Measurements from ENCODE around the gene YWHAE. TPM values are rescaled to one million over a fixed set of nuclear protein-coding genes. Genes with fewer than 3 reads are reported as not detected.

Gene YWHAE
- total and polyA plus RNA-seq, 2 donors (not counting 1 experiment from before 2014, with no cell fraction given) = 364 to 1,742 TPM

DNA sequence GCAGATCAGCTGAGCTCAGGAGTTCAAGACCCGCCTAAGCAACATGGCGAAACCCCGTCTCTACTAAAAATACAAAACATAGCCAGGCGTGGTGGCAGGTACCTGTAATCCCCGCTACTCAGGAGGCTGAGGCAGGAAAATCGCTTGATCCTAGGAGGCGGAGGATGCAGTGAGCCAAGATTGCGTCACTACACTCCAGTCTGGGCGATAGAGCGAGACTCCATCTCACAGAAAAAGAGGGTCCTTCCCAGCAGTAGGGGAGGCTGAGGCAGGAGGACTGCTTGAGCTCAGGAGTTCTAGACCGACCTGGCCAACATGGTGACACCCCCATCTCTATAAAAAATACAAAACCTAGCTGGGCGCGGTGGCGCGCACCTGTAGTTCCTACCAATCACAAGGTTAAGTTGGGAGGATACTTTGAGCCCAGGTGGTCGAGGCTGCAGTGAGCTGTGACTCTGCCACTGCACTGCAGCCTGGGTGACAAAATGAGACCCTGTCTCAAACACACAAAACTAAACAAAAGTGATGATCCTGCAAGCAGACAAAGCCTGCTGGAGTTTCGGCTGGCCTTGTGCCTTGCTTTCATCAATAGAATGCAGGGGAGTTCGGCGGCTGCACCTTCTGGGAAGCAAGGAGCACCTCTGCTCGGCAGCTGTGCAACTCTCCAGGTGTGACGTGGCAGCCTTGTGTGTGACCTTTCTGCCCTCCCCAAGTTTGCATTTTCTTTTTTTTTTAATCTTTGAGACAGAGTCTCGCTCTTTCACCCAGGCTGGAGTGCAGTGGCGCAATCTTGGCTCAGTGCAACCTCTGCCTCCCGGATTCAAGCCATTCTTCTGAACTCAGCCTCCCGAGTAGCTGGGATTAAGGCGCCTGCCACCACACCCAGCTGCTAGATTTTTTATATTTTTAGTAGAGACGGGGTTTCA, 12.4 kb upstream of the YWHAE start:
- no peaks in the 10 kb centered on the region for H3K79me2 ChIP-seq (ENCODE audit: control insufficient read depth, insufficient read depth, low read length)
- H4K20me1 ChIP-seq (ENCODE audit: control insufficient read depth, extremely low read depth, insufficient read depth, low read length) = no peaks in the 10 kb centered on the region
- no peaks in the 10 kb centered on the region for H3K9me3 ChIP-seq (ENCODE audit: control insufficient read depth, insufficient read depth, low read depth, low read length)
- no peak overlapping the region for H3K4me3 ChIP-seq (replicated peaks in 1 of 4; ENCODE audit: control extremely low read depth in 1 of 4, insufficient read depth in 1 of 4, low read depth in 3 of 4, low read length in 4 of 4)
- peak in 1 of 2 donors; percentile 17 for DNase-seq (ENCODE audit: low read depth in 2 of 2)
- TF ChIP-seq EZH2 (IDR thresholded peaks at IDR 0.05; ENCODE audit: low read length, missing control alignments) (no peak), CTCF (conservative IDR thresholded peaks at IDR 0.05 in 1 of 2, IDR thresholded peaks at IDR 0.05 in 1 of 2; ENCODE audit: low read depth in 1 of 2, low read length in 2 of 2) (no peak)
- H3K4me2 ChIP-seq (ENCODE audit: extremely low read depth, insufficient read depth, low read length) = no peak overlapping the region
- H3K27me3 ChIP-seq (ENCODE audit: control insufficient read depth, insufficient read depth, low read length) = no peaks in the 10 kb centered on the region
- no peak overlapping the region for H3K9ac ChIP-seq (ENCODE audit: insufficient read depth, low read length)
- no peaks in the 10 kb centered on the region for H3K36me3 ChIP-seq (ENCODE audit: control insufficient read depth, insufficient read depth, low read length)
- H3K27ac ChIP-seq (ENCODE audit: insufficient read depth, low read length) = no peak overlapping the region
- no peaks in the 10 kb centered on the region for H3K4me1 ChIP-seq (ENCODE audit: control insufficient read depth, extremely low read depth, insufficient read depth, low read length)
- H2AFZ ChIP-seq (ENCODE audit: low read length) = no peak overlapping the region

DNA sequence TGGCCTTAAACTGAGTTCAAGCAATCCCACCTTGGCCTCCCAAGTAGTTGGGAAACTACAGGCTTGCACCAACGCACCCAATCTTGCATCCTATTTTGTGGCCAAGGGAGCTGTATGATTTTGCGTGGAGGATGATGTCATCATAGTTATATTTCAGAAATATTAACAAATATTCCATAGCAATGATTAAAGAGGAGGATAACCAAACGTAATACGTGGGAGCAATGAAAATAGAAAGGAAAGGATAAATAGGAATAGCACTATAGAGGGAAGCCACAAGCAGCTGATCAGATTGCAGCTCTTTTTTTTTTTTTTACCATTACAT, 2.2 kb upstream of the YWHAE start:
- DNase-seq (ENCODE audit: low read depth in 2 of 2) = no peak
- TF ChIP-seq EZH2 (IDR thresholded peaks at IDR 0.05; ENCODE audit: low read length, missing control alignments) (no peak), CTCF (conservative IDR thresholded peaks at IDR 0.05 in 1 of 2, IDR thresholded peaks at IDR 0.05 in 1 of 2; ENCODE audit: low read depth in 1 of 2, low read length in 2 of 2) (no peak)
- H3K9ac ChIP-seq (ENCODE audit: insufficient read depth, low read length) = no peak overlapping the region
- H3K4me1 ChIP-seq (ENCODE audit: control insufficient read depth, extremely low read depth, insufficient read depth, low read length) = no peaks in the 10 kb centered on the region
- H3K36me3 ChIP-seq (ENCODE audit: control insufficient read depth, insufficient read depth, low read length) = no peaks in the 10 kb centered on the region
- no peaks in the 10 kb centered on the region for H3K9me3 ChIP-seq (ENCODE audit: control insufficient read depth, insufficient read depth, low read depth, low read length)
- H3K79me2 ChIP-seq (ENCODE audit: control insufficient read depth, insufficient read depth, low read length) = peaks cover 27% of the 10 kb centered on the region
- H4K20me1 ChIP-seq (ENCODE audit: control insufficient read depth, extremely low read depth, insufficient read depth, low read length) = peaks cover 3% of the 10 kb centered on the region
- no peak overlapping the region for H3K4me2 ChIP-seq (ENCODE audit: extremely low read depth, insufficient read depth, low read length)
- H3K27ac ChIP-seq (ENCODE audit: insufficient read depth, low read length) = no peak overlapping the region
- H3K4me3 ChIP-seq (replicated peaks in 1 of 4; ENCODE audit: control extremely low read depth in 1 of 4, insufficient read depth in 1 of 4, low read depth in 3 of 4, low read length in 4 of 4) = no peak overlapping the region
- H2AFZ ChIP-seq (ENCODE audit: low read length) = no peak overlapping the region
- no peaks in the 10 kb centered on the region for H3K27me3 ChIP-seq (ENCODE audit: control insufficient read depth, insufficient read depth, low read length)

DNA sequence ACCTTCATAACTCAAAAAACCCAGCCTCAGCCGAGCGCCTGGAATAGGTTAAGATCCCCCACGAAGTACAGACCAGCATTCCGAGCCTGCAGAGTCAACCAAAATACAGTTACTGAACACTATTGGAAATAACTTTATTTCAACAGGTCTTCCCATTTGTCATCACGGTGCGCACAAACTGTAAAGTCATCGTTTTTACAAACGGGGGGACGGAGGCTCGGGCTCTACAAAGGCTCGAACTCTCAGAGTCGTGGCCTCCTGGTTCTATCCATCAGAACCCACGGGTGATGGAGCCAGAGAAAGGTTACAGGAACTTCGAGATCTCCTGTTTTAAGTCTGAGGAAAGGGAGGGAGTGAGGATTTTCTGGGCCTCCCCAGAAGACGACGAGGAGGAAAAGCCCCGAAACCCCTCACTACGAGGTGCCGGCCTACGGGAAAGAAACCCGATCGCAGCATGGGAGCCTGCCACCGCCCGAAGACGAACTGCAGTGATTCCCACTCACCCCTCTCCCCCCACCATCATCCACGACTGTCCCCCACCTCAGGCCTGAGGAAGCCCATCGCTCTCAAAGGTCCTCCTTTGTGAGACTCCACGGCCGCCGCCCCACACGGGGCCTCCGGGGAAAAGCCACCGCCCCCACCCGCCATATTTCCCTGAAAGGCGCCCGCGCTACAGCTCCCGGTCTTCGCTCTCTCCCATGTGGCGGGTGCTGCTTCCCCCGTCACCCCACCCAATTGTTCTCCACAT, 917 bp downstream of the YWHAE start:
- peaks cover 9% of the 10 kb centered on the region for H4K20me1 ChIP-seq (ENCODE audit: control insufficient read depth, extremely low read depth, insufficient read depth, low read length)
- peak; percentile 30 to 44 for DNase-seq (ENCODE audit: low read depth in 2 of 2)

More for the DNA sequence above, 917 bp downstream of the YWHAE start:
- Histone ChIP-seq H3K4me3 (replicated peaks in 1 of 4; ENCODE audit: control extremely low read depth in 1 of 4, insufficient read depth in 1 of 4, low read depth in 3 of 4, low read length in 4 of 4) (peak overlapping the region; percentile 60 to 99 (median 90)), H3K79me2 (ENCODE audit: control insufficient read depth, insufficient read depth, low read length) (peaks cover 59% of the 10 kb centered on the region), H3K36me3 (ENCODE audit: control insufficient read depth, insufficient read depth, low read length) (no peaks in the 10 kb centered on the region), H3K27me3 (ENCODE audit: control insufficient read depth, insufficient read depth, low read length) (no peaks in the 10 kb centered on the region), H3K9ac (ENCODE audit: insufficient read depth, low read length) (peak overlapping the region; percentile 100), H3K9me3 (ENCODE audit: control insufficient read depth, insufficient read depth, low read depth, low read length) (no peaks in the 10 kb centered on the region), H2AFZ (ENCODE audit: low read length) (no peak overlapping the region), H3K4me1 (ENCODE audit: control insufficient read depth, extremely low read depth, insufficient read depth, low read length) (no peaks in the 10 kb centered on the region), H3K4me2 (ENCODE audit: extremely low read depth, insufficient read depth, low read length) (peak overlapping the region; percentile 70), H3K27ac (ENCODE audit: insufficient read depth, low read length) (peak overlapping the region; percentile 99)
- no peak for TF ChIP-seq CTCF (conservative IDR thresholded peaks at IDR 0.05 in 1 of 2, IDR thresholded peaks at IDR 0.05 in 1 of 2; ENCODE audit: low read depth in 1 of 2, low read length in 2 of 2)
- no peak for TF ChIP-seq EZH2 (IDR thresholded peaks at IDR 0.05; ENCODE audit: low read length, missing control alignments)
